ENCODE data around the gene TMEM203. TPM values are rescaled to one million over a fixed set of nuclear protein-coding genes. Genes with fewer than 3 reads are reported as not detected.

The TMEM203 gene
- total and polyA plus RNA-seq, 2 of the 13 experiments (the other 11 are each of a cell fraction or from before 2014, with no cell fraction given), result 23.4 to 36.7 TPM

DNA sequence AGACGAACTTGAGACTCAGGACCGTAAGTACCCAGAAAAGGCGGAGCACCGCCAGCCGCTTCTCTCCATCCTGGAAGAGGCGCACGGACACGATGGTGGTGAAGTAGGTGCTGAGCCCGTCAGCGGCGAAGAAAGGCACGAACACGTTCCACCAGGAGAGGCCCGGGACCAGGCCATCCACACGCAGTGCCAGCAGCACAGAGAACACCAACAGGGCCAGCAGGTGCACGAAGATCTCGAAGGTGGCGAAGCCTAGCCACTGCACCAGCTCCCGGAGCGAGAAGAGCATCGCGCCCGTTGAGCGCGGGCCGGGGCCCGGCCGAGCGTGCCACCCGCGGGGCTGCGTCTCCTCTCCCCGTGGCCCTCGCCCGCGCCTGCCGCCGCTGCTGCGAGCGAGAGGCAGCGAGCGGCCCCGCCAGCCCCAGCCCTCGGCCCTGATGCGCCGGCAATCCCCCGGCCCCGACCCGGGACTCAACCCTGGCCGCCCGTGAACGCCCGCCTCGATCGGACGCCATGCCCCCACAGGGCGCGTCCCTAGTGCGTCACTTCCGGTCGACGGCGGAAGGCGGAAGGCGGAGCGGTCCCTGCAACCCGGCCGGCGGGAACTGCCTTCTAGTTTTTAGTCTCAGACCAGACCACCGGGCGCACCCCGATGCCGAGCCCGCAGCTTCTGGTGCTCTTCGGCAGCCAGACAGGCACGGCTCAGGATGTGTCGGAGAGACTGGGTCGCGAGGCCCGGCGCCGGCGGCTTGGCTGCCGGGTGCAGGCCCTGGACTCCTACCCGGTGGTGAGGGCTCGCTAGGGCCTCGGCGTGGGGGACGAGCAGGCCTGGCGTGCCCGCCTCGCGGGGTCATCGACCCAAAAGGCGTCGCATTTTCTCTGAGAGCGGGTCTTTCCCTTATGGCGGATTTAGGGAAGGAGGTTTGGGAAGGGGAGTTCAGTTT, at the start of gene TMEM203, which contains the start of gene NDOR1 (continued):
- TF ChIP-seq, protein P1, sequence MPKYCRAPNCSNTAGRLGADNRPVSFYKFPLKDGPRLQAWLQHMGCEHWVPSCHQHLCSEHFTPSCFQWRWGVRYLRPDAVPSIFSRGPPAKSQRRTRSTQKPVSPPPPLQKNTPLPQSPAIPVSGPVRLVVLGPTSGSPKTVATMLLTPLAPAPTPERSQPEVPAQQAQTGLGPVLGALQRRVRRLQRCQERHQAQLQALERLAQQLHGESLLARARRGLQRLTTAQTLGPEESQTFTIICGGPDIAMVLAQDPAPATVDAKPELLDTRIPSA (CRISPR knock-in tag; IDR thresholded peaks at IDR 0.05; ENCODE audit: borderline replicate concordance), result no peak
- TF ChIP-seq MATR3 (CRISPR knock-in tag; IDR thresholded peaks at IDR 0.05) (no peak), ESRRA (CRISPR knock-in tag; IDR thresholded peaks at IDR 0.05; ENCODE audit: low read depth) (peak; percentile 62), ATF1 (CRISPR knock-in tag; IDR thresholded peaks at IDR 0.05) (peak; percentile 96), ZNF20 (CRISPR knock-in tag; IDR thresholded peaks at IDR 0.05) (no peak), NRL (CRISPR knock-in tag; IDR thresholded peaks at IDR 0.05; ENCODE audit: borderline replicate concordance) (no peak), FLYWCH1 (CRISPR knock-in tag; IDR thresholded peaks at IDR 0.05) (no peak), RARG (CRISPR knock-in tag; IDR thresholded peaks at IDR 0.05; ENCODE audit: low read depth) (no peak), ZNF136 (CRISPR knock-in tag; IDR thresholded peaks at IDR 0.05; ENCODE audit: low read depth) (no peak), NFRKB (IDR thresholded peaks at IDR 0.05) (no peak), NFKB2 (CRISPR knock-in tag; IDR thresholded peaks at IDR 0.05; ENCODE audit: borderline replicate concordance) (no peak), ZNF556 (CRISPR knock-in tag; IDR thresholded peaks at IDR 0.05; ENCODE audit: borderline replicate concordance) (peak; percentile 33; the same call in 1 of the 2 replicates), ATM (IDR thresholded peaks at IDR 0.05; ENCODE audit: borderline replicate concordance) (no peak), ZSCAN9 (CRISPR knock-in tag; IDR thresholded peaks at IDR 0.05; ENCODE audit: borderline replicate concordance) (no peak; the same call in 1 of the 2 replicates), HMGA1 (CRISPR knock-in tag; conservative IDR thresholded peaks at IDR 0.05) (no peak), HCFC1 (IDR thresholded peaks at IDR 0.05; ENCODE audit: low read depth, low read length) (peak; percentile 69)
- TF ChIP-seq, protein P2, sequence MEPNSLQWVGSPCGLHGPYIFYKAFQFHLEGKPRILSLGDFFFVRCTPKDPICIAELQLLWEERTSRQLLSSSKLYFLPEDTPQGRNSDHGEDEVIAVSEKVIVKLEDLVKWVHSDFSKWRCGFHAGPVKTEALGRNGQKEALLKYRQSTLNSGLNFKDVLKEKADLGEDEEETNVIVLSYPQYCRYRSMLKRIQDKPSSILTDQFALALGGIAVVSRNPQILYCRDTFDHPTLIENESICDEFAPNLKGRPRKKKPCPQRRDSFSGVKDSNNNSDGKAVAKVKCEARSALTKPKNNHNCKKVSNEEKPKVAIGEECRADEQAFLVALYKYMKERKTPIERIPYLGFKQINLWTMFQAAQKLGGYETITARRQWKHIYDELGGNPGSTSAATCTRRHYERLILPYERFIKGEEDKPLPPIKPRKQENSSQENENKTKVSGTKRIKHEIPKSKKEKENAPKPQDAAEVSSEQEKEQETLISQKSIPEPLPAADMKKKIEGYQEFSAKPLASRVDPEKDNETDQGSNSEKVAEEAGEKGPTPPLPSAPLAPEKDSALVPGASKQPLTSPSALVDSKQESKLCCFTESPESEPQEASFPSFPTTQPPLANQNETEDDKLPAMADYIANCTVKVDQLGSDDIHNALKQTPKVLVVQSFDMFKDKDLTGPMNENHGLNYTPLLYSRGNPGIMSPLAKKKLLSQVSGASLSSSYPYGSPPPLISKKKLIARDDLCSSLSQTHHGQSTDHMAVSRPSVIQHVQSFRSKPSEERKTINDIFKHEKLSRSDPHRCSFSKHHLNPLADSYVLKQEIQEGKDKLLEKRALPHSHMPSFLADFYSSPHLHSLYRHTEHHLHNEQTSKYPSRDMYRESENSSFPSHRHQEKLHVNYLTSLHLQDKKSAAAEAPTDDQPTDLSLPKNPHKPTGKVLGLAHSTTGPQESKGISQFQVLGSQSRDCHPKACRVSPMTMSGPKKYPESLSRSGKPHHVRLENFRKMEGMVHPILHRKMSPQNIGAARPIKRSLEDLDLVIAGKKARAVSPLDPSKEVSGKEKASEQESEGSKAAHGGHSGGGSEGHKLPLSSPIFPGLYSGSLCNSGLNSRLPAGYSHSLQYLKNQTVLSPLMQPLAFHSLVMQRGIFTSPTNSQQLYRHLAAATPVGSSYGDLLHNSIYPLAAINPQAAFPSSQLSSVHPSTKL (CRISPR knock-in tag; IDR thresholded peaks at IDR 0.05), result peak; percentile 49; the same call in 1 of the 2 replicates
- TF ChIP-seq, protein P3, sequence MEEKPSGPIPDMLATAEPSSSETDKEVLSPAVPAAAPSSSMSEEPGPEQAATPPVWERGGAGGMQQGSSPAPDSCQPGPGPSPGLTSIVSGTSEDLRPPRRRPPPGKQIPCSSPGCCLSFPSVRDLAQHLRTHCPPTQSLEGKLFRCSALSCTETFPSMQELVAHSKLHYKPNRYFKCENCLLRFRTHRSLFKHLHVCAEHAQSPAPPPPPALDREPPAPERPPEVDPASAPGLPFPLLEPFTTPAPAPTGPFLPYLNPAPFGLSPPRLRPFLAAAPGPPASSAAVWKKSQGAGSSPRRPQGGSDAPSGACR (CRISPR knock-in tag; IDR thresholded peaks at IDR 0.05), result peak; percentile 16; the same call in 1 of the 2 replicates
- TF ChIP-seq, protein P4, sequence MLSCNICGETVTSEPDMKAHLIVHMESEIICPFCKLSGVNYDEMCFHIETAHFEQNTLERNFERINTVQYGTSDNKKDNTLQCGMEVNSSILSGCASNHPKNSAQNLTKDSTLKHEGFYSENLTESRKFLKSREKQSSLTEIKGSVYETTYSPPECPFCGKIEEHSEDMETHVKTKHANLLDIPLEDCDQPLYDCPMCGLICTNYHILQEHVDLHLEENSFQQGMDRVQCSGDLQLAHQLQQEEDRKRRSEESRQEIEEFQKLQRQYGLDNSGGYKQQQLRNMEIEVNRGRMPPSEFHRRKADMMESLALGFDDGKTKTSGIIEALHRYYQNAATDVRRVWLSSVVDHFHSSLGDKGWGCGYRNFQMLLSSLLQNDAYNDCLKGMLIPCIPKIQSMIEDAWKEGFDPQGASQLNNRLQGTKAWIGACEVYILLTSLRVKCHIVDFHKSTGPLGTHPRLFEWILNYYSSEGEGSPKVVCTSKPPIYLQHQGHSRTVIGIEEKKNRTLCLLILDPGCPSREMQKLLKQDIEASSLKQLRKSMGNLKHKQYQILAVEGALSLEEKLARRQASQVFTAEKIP (CRISPR knock-in tag; IDR thresholded peaks at IDR 0.05; ENCODE audit: borderline replicate concordance), result no peak
- TF ChIP-seq, protein P5, sequence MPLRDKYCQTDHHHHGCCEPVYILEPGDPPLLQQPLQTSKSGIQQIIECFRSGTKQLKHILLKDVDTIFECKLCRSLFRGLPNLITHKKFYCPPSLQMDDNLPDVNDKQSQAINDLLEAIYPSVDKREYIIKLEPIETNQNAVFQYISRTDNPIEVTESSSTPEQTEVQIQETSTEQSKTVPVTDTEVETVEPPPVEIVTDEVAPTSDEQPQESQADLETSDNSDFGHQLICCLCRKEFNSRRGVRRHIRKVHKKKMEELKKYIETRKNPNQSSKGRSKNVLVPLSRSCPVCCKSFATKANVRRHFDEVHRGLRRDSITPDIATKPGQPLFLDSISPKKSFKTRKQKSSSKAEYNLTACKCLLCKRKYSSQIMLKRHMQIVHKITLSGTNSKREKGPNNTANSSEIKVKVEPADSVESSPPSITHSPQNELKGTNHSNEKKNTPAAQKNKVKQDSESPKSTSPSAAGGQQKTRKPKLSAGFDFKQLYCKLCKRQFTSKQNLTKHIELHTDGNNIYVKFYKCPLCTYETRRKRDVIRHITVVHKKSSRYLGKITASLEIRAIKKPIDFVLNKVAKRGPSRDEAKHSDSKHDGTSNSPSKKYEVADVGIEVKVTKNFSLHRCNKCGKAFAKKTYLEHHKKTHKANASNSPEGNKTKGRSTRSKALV (CRISPR knock-in tag; IDR thresholded peaks at IDR 0.05), result peak; percentile 23; the same call in 1 of the 2 replicates
